Activated CD8-positive, alpha-beta memory T cell treated with anti-CD3 and anti-CD28 coated beads for 24 hours (primary cell): ENCODE results near the gene TSPAN18.

Experiments
- DNase-seq: peaks from one replicate; pipeline ENCODE4 v3.0.0-alpha.2; 2020

Gene TSPAN18

DNA sequence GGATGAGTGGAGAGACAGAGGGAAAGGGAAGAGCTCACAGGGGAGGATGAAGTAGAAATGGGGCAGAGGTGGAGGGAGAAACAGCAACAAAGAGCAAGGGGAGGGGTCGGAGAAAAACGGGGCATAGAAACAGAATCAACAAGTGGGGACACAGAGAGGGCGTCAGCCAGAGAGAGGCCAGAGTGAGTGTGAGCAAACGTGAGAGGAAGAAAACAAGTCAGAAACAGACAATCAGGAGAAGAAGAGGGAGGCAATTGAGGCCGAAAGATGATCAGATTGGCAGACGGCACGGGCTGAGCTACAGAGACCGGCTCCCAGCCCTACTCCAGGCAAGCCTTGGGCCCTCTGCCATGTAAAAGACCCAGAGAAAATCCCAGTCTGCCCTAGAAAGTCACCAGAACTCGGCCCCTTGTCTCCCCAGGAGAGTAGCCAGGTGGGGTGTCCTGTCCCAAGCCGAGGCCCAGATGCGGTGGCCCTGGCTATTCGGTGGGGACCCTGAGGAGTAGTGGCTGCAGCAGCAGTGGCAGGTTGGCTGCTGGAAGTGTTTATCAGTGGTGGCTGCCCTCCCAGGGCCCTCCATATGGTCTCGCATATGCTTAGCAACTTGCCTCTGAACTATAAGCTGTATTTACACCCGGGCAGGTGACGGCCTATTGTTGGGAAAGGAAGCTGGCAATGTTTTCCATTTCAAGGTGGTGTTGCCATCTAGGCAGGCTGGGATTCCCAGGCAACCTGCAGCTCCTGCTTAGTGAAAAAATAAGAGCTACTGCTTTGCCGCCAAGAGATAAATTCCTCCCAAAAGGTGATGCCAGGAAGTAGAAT, 14.8 kb upstream of the TSPAN18 start:
- no peak for DNase-seq

DNA sequence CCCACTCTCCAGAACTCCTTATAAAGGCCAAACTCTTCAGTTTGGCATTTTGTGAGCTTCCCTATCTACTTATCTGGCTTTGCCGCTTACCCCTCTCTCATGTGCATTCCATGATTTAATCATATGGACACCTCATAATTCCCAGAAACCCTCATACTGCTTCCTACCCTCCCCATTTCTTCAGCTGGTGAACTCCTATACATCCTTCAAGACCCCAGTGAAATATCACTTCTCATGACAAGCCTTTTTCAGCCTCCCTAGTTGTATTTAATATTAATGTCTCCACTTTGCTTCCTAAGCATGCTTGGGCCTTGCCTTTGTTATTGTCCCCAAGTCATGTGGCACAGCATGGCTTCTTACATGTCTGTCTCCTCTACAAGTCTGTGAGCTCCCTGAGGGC, 13.7 kb upstream of the TSPAN18 start:
- DNase-seq: no peak

DNA sequence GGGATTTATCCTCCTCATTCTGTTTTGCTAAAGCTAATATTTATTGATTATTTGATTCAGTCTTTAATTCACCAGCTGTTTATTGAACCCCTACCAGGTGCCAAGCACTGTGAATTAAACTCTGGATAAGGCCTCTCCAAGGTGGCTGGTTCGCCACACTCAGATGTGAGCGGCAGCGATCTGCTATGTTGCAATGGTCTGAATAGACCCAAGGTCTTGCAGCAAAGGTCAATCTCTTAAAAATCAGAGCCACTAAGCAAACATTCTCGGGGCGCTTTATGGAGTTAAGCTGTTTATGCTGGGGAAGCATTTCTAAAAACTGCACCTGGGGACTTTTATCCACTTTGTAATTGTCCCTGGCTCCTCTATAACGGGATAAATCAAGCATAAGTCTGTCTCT, 10.5 kb upstream of the TSPAN18 start:
- DNase-seq: no peak

DNA sequence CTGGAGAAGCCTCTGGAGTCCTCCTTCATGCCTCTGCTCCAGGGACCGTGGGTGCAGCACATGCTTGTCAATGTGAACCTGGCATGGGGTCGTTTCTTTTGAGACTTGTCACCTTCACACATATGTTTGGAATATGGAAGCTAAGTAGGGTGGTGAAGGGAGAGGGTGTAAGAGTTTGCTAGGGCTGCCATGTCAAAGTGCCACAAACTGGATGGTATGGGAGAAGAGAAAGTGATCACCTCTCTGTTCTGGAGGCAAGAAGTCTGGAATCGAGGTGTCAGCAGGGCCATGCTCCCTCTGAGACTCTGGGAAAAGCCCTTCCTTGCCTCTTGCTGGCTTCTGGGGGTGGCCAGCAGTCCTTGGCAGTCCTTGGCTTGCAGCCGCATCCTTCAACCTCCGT, 8.7 kb upstream of the TSPAN18 start:
- no peak for DNase-seq

DNA sequence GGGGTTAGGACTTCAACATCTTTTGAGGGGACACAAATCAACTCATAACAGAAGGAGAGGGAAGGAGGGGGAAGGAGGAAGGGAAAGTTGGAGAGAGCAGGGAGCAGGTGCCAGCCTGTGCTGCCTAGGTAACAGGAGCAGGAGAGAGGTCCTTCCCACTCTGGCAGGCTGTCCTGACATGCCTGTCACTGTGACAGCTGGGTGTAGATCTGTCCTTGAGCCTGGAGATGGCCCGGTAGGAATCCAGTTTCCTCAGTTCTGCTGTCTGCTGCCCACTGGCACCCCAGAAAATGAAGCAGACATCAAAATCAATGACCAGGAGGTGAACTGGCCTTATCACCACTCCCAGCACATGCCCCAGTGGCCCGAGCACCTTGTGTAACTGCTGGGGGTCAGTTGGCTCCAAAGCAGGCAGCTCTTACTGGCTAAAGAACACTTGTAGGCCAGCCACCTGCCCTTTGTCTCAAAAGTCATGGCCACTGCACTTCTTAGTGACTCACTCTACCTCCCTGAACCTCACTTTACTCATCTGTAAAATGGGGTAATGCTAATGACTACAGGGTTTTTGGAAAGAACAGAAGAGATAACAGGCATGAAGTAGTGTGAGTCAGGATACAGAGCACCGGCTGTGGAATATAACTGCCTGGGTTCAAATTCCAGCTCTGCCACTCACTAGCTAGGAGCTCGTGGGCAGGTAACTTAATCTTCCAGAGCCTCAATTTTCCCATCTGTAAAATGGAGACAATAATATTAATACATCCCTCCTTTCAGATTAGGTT, 8.0 kb upstream of the TSPAN18 start:
- DNase-seq: no peak

DNA sequence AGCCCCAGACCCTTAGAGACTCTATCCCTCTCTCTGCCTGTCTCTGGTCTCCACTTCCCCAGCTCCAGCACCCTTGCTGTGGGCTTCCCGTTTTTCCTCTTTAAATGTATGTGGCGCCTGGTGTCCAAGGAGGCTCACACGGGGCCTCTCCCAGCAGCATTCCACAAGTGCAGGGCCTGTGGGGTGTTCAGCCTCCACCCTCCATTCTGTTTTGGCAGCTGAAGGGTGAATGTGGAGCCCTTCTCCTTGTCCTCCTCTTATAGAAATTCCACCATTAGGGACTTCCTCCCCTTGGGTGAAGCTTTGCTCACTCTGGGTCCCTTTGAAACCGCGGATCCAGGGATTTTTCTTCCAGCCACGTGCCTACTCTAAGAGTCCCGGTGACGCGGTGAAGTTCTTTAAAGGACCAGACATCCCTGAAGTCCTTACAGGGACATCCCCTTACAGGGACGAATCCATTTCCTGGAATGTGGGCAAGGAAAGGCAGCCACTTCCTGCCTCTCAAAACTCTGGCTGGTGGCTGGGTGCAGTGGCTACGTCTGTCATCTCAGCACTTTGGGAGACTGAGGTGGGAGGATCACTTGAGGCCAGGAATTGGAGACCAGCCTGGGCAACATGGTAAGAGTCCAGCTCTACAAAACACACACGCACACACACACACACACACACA, 1.6 kb upstream of the TSPAN18 start:
- no peak for DNase-seq

DNA sequence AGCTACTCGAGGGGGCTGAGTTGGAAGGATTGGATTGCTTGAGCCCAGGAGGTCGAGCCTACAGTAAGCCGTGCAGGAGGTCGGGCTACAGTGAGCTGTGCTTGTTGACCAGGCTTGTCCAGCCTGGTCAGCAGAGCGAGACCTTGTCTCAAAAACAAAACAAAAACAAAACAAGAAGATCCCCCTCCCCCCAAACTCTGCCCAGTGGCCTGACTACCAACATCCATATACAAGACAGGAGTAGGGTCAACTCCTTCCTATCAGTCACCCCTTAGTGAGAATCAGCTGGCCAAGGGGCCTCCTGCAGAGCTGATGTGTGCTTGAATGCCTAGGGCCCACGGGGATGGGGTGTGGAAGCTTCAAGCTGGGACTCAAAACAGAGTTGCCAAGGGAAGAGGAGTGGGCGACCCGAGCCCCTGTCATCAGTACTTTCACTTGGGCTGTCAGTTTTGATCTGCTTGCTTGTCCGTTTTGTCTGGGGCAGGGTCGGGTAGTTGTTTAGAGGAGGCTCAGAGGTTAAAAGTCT, 942 bp upstream of the TSPAN18 start:
- no peak for DNase-seq

DNA sequence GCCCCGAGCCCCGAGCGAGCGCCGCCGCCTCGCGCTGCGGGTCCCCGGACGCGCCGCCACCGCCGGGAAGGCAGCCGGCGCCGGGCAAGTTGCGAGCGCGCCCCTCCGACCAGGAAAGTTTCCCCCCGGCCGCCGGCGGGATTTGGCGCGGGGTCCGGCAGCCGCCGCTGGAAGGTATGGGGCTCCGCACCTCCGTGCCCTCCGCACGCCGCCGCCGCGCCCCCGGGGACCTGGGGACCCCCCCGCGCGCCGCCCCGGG, 281 bp downstream of the TSPAN18 start:
- DNase-seq: no peak

DNA sequence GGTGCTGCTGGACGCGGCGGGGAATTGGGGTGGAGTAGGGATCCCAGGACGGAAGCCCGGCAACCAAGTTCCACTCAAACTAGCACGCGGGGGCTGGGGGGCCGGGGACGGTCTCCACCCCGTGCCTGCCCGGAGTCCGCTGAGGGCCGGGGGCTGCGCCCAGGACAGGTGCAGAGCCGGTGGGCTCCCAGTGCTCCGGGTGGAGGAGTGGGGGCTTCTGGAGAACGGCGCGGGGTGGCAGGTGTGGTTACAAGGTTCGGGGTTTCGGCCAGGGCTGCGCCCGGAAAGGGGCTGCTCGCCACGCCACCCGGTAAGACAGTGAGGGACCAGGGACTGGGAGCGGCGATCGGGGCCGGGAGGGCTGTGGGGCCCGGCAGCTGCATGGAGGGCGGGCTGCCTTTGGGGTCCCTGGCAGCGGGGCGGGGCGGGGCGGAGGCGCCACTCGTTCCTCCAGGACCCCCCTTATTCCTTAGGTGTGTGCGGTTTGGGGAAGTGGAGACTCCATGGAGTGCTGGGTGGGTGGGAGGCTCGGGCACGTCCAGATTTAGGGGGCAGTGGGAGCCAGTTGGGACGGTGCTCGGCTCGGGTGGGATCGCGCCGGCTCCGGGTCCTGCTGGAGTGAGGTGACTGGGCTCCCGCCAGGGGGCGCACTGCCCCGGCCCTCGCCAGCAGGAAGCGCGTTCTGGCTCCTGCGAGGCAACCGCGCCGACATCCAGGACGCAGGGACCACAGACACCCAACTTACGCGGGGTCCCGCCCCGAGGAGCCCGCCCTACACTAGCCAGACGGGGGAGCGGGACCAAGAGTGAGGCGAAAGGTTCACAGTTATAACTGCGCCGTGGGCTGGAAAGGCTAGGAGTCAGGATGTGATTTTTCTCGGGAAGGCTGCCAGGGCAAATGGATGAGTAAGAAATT, 868 bp downstream of the TSPAN18 start:
- peak; percentile 90 for DNase-seq

DNA sequence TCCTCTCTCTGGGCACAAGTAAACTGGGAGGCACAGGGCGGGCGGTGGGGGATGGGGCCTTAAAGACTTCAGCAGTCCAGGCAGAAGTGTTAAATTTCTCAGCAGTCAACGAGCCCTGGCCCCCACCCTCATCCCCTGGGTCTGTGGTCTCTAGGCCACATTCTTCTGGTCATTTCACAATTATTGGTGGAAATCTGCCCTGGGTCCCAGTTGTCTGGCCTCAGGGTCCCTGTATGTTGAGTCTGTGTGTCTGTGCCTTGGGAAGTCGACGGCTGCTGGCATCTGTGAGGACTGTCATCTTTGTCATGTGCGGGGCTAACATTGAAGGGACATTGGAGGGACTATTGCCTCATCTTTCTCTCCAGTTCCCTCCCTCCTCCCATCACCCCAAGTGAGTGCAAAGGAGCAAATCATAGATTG, 1.7 kb downstream of the TSPAN18 start:
- no peak for DNase-seq

DNA sequence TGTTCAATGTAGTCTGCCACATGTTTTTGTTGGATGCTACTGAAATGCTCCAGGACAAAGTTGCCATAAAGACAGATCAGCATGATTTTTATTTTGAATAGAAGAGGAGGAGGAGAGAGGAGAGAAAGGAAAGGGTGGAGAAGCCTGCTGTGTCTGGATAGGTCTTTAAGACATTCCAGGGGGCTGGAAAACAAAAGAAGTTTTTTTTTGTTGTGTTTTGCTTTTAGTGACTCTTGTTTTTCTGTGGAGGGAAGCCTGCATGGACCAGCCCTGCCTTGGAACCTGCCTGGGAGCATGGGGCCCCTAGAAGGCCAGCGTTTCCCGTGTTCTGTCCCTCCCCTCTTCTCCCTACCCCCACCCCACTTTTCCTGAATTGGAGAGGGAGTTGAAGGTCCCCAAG, 2.3 kb downstream of the TSPAN18 start:
- no peak for DNase-seq

DNA sequence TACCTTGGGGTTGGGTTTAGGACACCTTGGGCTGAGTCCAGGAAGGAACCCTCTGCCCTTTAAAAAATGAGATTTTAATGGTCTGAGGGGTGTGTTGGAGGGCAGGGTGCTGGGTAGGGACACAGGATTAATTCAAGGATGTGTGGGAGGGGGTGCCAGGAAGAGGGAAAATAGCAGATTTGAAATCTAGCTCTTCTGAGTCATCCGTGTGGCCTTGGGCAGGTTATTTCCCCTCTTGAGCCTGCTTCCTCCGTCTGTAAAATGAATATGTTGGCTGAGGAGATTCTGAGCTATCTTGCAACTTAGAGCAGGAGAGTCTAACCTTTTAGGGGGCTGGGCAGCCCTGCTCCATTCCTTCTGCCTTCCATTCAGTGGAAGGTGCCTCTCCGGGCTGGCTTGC, 3.0 kb downstream of the TSPAN18 start:
- DNase-seq: no peak

DNA sequence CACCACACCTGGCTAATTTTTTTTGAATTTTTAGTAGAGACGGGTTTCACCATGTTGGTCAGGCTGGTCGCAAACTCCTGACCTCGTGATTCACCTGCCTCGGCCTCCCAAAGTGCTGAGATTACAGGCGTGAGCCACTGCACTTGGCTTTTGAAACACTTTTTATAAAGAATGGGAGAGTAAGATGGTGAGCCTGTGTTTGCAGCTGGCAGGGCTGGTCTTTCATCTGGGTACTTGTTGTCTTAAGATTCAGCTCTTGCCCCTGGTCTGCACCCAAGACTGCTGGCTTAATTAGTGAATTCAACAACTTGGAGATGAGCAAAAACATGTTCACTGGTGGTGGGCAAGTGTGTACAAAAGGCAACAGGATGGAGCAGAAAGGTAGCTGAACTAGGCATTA, 4.0 kb downstream of the TSPAN18 start:
- no peak for DNase-seq

DNA sequence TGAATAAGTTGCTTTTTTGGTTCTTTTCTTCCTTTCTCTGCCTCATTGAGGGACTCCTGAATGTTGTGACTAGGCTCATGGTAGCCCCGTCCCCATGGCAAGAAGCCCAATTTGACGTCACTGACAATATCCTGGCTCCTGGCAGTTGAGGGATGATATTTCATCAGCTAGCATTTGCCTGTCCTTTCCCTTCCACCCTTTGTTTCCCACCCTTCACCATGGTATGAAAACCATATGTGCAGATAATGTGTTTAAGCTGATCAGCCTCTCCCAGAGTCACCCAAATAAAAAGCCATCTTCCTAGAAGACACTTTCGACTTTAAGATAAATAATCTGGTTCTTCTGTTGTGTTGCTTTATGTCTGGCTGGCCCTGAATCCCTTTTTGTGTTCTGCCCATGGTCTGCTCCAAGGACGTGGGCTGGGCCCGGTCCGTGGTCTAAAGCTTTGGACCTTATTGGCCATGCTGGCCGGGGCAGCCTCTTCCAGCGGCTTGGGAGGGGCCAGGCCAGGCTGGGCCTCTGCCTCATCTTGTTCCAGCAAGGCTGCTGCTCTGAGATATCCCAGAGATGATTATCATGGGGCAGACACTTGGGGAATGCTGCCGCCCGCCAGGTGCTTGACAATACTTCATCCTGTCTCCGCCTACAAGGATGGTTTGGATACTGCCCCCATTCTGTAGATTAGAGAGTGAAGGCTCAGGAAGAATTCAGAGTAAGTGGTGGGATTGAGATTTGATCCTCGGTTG, 5.1 kb downstream of the TSPAN18 start:
- no peak for DNase-seq

DNA sequence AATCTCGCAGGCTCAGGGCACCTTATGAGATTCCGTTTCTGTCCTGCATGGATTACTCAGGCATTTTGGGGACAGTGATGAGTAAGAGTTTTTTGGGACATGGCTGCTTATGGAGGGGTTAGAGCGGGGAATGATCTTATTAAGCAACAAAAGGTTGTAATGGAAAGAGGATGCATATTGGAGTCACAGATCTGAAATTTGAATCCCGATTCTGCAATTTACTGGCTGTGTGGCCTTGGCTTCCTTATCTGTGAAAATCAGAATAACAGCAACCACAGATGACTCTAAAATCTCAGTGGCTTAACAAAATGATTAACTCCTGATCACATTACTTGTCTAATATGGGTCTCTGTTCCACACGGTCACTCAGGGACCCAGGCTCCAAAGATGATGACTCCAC, 5.8 kb downstream of the TSPAN18 start:
- no peak for DNase-seq

DNA sequence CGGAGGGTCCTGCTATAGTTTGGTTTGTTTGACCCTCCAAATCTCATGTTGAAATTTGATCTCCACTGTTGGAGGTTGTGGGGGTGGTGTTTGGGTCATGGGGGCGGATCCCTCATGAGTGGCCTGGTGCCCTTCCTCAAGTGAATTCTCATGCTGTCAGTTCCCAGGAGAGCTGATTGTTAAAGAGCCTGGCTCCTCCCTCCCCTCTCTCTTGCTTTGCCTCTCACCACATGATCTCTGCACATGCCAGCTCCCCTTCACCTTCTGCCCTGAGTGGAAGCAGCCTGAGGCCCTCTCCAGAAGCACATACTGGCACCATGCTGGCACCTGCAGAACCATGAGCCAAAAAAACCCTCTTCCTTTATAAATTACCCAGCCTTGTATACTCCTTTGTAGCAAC, 7.1 kb downstream of the TSPAN18 start:
- DNase-seq: no peak

DNA sequence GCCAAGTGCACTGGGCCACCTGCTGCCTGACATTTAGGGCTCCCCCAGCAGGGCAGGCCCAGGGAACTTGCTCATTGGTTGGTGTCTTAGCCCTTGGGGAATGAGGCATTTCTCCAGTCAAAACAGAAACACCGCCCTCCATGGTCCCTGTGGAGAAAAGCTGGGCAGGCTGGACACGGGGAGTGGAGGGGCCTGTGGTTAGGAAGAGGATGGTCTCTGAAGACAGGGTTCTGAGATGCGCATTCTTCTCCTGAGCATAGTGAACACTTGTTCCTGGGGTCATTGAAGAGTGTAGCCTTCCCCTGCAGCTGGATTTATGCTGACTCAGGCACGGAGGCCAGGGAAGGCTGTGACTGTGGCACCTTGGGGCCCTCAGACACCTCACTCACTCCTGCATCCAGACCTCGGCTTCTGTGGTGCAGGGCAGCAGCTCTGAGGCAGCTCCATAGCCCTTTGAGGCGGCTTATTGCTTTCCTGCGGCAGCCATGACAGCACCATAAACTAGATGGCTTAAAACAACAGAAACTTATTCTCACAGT, 8.2 kb downstream of the TSPAN18 start:
- DNase-seq: no peak

DNA sequence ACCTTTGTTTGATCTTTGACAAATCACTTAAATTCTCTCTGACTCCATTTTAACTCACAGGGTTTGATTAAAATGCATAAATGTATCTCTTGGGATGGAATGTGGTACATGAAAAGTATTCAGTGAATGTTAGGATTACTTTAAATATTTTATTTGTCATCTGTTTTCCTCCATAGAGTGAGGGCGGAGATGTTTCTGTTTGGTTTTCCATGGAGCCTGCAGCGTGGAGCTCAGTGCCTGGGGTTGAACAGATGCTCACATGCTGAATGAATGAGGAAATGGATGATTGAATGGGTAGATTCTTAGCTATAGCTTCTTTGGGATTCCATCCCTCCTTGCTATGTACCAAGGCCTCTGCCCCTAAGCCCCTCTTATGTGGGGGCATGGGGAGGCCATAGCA, 10.0 kb downstream of the TSPAN18 start:
- DNase-seq: no peak

DNA sequence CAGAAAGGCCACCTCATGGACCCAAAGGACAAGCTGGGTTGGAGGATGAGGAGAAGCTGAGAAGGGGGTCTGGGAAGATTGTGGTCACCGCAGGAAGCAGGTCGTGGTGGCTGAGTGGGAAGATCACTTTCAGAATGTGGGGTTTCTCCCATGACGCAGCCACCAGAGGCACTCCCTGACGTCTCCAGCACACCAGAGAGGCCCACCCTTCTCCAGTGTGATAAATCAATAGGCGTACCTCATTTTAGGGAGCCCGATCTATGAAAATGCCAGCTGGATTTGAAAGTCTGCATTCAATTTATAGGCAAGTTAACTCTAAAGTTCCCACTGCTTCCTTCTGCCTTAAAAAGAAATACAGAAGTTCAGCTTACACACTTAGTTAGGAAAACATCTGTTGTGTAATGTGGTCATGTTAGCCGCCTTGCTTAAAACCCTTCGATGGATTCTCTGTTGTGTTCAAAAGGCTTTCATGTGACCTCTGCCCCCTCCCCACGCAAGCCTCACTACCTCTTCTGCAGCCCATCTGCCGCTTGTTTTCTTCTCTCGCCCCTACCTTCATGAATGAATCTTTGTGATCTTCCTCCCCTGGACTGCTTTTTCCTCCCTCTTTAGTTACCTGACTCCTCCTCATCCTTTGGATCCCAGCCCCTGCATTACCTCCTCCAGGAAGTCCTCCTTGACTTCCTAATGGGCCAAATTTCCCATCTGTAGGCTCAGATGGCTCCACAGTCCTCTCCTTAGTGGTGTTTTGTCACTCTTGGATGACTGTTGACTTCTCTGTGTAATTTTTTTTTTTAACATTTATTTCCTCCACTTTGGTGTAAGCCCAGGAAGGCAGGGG, 10.7 kb downstream of the TSPAN18 start:
- no peak for DNase-seq

DNA sequence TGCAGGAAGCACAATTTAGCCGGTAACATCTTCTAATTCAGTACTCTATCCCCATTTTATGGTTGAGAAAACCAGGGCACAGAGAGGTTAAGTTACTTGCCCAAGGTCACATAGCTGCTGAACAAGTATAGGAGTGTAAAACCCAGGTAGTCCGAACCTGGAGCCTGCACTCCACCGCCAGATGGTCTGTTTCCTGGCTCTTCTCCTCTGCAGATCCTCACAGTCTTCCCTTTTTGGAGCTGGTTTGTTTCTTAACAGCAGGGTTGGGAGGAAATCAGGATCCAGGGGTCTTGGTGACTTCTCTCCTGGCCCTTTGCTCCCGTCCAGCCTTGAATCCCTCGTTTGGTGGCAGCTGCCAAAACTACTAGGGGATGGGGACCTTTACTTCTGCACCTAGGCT, 12.0 kb downstream of the TSPAN18 start:
- no peak for DNase-seq

DNA sequence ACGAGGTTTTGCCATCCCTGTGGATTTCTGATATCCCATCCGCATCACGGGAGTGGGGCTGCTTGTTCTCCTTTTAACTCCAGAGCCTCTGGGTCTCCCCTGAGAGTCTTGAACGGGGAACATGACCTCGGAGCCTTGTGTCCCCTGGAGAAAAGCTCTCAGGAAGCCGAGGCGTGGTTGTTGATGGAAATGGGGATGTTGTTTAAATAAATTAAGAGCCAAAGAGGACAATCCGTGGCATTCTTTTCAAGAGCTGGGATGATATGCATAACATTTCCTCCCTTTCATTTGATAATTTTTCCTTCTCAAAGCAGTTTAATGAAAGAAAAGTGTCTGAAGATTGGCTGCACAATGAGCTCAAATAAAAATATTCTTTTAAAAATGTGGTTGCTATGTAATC, 14.2 kb downstream of the TSPAN18 start:
- DNase-seq: no peak
